ENCODE measurements around the gene COBL. TPM values are rescaled to one million over a fixed set of nuclear protein-coding genes. Genes with fewer than 3 reads are reported as not detected.

COBL gene
- total and polyA plus RNA-seq, 2 of the 8 experiments (the other 6 are each of a cell fraction or from before 2014, with no cell fraction given), result 13.8 to 40.4 TPM

DNA sequence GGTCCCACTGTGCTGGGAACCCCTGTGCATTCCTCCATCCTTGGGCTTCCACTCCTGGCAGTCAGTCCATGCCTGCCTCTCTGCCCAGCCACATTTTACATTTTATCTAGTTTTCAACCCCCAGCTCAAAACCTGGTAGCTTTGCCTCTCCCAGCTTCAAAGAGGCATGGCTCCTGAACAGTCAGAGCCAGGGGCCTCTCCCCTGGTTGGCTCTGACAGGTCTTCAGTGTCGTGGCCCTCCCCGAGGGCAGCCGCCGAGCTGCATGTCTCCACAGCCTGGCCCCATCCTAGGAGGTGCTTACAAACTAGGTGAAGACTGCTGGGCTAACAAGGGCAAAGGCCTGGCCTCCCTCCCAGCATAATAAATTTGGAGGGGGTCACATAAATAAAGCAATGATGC is 14.8 kb downstream of the COBL start (continued):
- no peak for TF ChIP-seq RAD21 (IDR thresholded peaks at IDR 0.05 in 1 of 2, conservative IDR thresholded peaks at IDR 0.05 in 1 of 2; ENCODE audit: low read depth in 2 of 2, low read length in 2 of 2)
- no peak for TF ChIP-seq SIRT6 (IDR thresholded peaks at IDR 0.05; ENCODE audit: low read length)
- no peak for TF ChIP-seq ZNF274 (IDR thresholded peaks at IDR 0.05; ENCODE audit: borderline replicate concordance, extremely low read depth, low read length)
